HUES48 (cell line): ENCODE measurements around the gene SNCAIP.
A peak's percentile ranks its signal among the peaks of the same experiment; 100 is the strongest.

Source experiments
- H3K27ac ChIP-seq: one replicate; pipeline ENCODE4 v1.7.0; 2013; ENCODE audit warnings: low read depth, low read length, inconsistent platforms
- H3K27me3 ChIP-seq: 2 replicates; pipeline ENCODE4 v1.6.1; 2013; ENCODE audit warnings: mild to moderate bottlenecking, low read length; ENCODE audit not compliant: control insufficient read depth, insufficient read depth
- H3K36me3 ChIP-seq: 2 replicates; pipeline ENCODE4 v1.6.1; 2013; ENCODE audit warnings: low read length; ENCODE audit not compliant: control insufficient read depth, insufficient read depth
- H3K4me1 ChIP-seq: 2 replicates; pipeline ENCODE4 v1.6.1; 2013; ENCODE audit warnings: mild to moderate bottlenecking, low read length; ENCODE audit not compliant: control insufficient read depth, insufficient read depth
- H3K4me3 ChIP-seq: 2 replicates; pipeline ENCODE4 v1.5.1; 2013; ENCODE audit warnings: mild to moderate bottlenecking, low read depth, low read length
- H3K9ac ChIP-seq: 2 replicates; pipeline ENCODE4 v1.6.1; 2013; ENCODE audit warnings: mild to moderate bottlenecking, low read depth, low read length, moderate library complexity
- H3K9me3 ChIP-seq: 2 replicates; pipeline ENCODE4 v1.6.1; 2013; ENCODE audit warnings: low read length; ENCODE audit not compliant: control insufficient read depth, insufficient read depth

SNCAIP gene

GRCh38 chr5:122362361-122362760 is 50.3 kb downstream of the SNCAIP start:
- Histone ChIP-seq H3K27me3 (no peaks in the 10 kb centered on the region), H3K9ac (no peak overlapping the region), H3K4me3 (no peak overlapping the region), H3K9me3 (no peaks in the 10 kb centered on the region), H3K36me3 (no peaks in the 10 kb centered on the region), H3K27ac (no peak overlapping the region), H3K4me1 (peaks cover 15% of the 10 kb centered on the region)

GRCh38 chr5:122363623-122364022 is 51.6 kb downstream of the SNCAIP start:
- H3K4me1 ChIP-seq: peaks cover 15% of the 10 kb centered on the region
- no peaks in the 10 kb centered on the region for H3K36me3 ChIP-seq
- H3K9ac ChIP-seq: no peak overlapping the region
- H3K9me3 ChIP-seq: no peaks in the 10 kb centered on the region
- H3K4me3 ChIP-seq: no peak overlapping the region
- no peaks in the 10 kb centered on the region for H3K27me3 ChIP-seq
- no peak overlapping the region for H3K27ac ChIP-seq

GRCh38 chr5:122366501-122366900 is 54.5 kb downstream of the SNCAIP start:
- H3K4me3 ChIP-seq: no peak overlapping the region
- H3K27ac ChIP-seq: no peak overlapping the region
- H3K36me3 ChIP-seq: no peaks in the 10 kb centered on the region
- peaks cover 27% of the 10 kb centered on the region for H3K4me1 ChIP-seq
- H3K9me3 ChIP-seq: no peaks in the 10 kb centered on the region
- H3K9ac ChIP-seq: no peak overlapping the region
- no peaks in the 10 kb centered on the region for H3K27me3 ChIP-seq

GRCh38 chr5:122367456-122367855 is 55.4 kb downstream of the SNCAIP start:
- H3K9ac ChIP-seq: no peak overlapping the region
- no peaks in the 10 kb centered on the region for H3K27me3 ChIP-seq
- H3K9me3 ChIP-seq: no peaks in the 10 kb centered on the region
- H3K4me3 ChIP-seq: no peak overlapping the region
- peaks cover 27% of the 10 kb centered on the region for H3K4me1 ChIP-seq
- H3K36me3 ChIP-seq: no peaks in the 10 kb centered on the region
- H3K27ac ChIP-seq: no peak overlapping the region

GRCh38 chr5:122368510-122369251 is 56.6 kb downstream of the SNCAIP start:
- no peaks in the 10 kb centered on the region for H3K36me3 ChIP-seq
- peak overlapping the region; percentile 54 for H3K27ac ChIP-seq
- no peaks in the 10 kb centered on the region for H3K9me3 ChIP-seq
- H3K4me1 ChIP-seq: peaks cover 27% of the 10 kb centered on the region
- H3K27me3 ChIP-seq: no peaks in the 10 kb centered on the region
- no peak overlapping the region for H3K9ac ChIP-seq
- peak overlapping the region; percentile 2; the same call in 1 of the 2 replicates for H3K4me3 ChIP-seq

- peak overlapping the region; percentile 18; the same call in 1 of the 2 replicates for H3K4me3 ChIP-seq
- H3K9ac ChIP-seq: no peak overlapping the region
- no peaks in the 10 kb centered on the region for H3K9me3 ChIP-seq
- H3K36me3 ChIP-seq: no peaks in the 10 kb centered on the region
- H3K27ac ChIP-seq: no peak overlapping the region
- H3K4me1 ChIP-seq: peaks cover 22% of the 10 kb centered on the region
- no peaks in the 10 kb centered on the region for H3K27me3 ChIP-seq
Measured at GRCh38 chr5:122369253-122369815, 57.3 kb downstream of the SNCAIP start.

- Histone ChIP-seq H3K4me1 (peaks cover 21% of the 10 kb centered on the region), H3K4me3 (no peak overlapping the region), H3K27ac (no peak overlapping the region), H3K27me3 (no peaks in the 10 kb centered on the region), H3K36me3 (no peaks in the 10 kb centered on the region), H3K9me3 (no peaks in the 10 kb centered on the region), H3K9ac (no peak overlapping the region)
Measured at GRCh38 chr5:122371511-122372151, 59.6 kb downstream of the SNCAIP start.

- Histone ChIP-seq H3K27ac (no peak overlapping the region), H3K27me3 (no peaks in the 10 kb centered on the region), H3K36me3 (no peaks in the 10 kb centered on the region), H3K4me3 (no peak overlapping the region), H3K9ac (no peak overlapping the region), H3K4me1 (peaks cover 9% of the 10 kb centered on the region), H3K9me3 (no peaks in the 10 kb centered on the region)
Measured at GRCh38 chr5:122374110-122374509, 62.1 kb downstream of the SNCAIP start.

GRCh38 chr5:122375801-122376200 is 63.8 kb downstream of the SNCAIP start:
- H3K4me1 ChIP-seq: no peaks in the 10 kb centered on the region
- no peak overlapping the region for H3K27ac ChIP-seq
- H3K4me3 ChIP-seq: no peak overlapping the region
- H3K27me3 ChIP-seq: no peaks in the 10 kb centered on the region
- H3K9ac ChIP-seq: no peak overlapping the region
- no peaks in the 10 kb centered on the region for H3K36me3 ChIP-seq
- H3K9me3 ChIP-seq: no peaks in the 10 kb centered on the region

- no peaks in the 10 kb centered on the region for H3K4me1 ChIP-seq
- H3K27me3 ChIP-seq: no peaks in the 10 kb centered on the region
- no peaks in the 10 kb centered on the region for H3K9me3 ChIP-seq
- no peak overlapping the region for H3K27ac ChIP-seq
- H3K4me3 ChIP-seq: no peak overlapping the region
- H3K9ac ChIP-seq: no peak overlapping the region
- no peaks in the 10 kb centered on the region for H3K36me3 ChIP-seq
Measured at GRCh38 chr5:122376250-122376649, 64.2 kb downstream of the SNCAIP start.

- Histone ChIP-seq H3K9ac (no peak overlapping the region), H3K9me3 (no peaks in the 10 kb centered on the region), H3K27ac (no peak overlapping the region)
Measured at GRCh38 chr5:122377026-122377425, 65.0 kb downstream of the SNCAIP start.

More at GRCh38 chr5:122377026-122377425, 65.0 kb downstream of the SNCAIP start:
- Histone ChIP-seq H3K4me3 (no peak overlapping the region), H3K36me3 (no peaks in the 10 kb centered on the region), H3K4me1 (no peaks in the 10 kb centered on the region), H3K27me3 (no peaks in the 10 kb centered on the region)
